H9 (cell line): ENCODE data around the gene SLC6A18. TPM values are rescaled to one million over a fixed set of nuclear protein-coding genes. Genes with fewer than 3 reads are reported as not detected.

ENCODE experiments used
- DNase-seq: peaks from one replicate; pipeline ENCODE4 v3.0.0-alpha.2; 2017
- H2AFZ ChIP-seq: one replicate; pipeline ENCODE4 v1.6.1; 2013; ENCODE audit warnings: mild to moderate bottlenecking, low read length, control low read depth, moderate library complexity
- H2AK5ac ChIP-seq: 2 replicates; pipeline ENCODE4 v1.6.1; 2013; ENCODE audit warnings: low read length, control low read depth, mixed read lengths; ENCODE audit not compliant: insufficient read length
- H2BK120ac ChIP-seq: one replicate; pipeline ENCODE4 v1.6.1; 2013; ENCODE audit warnings: low read depth, mild to moderate bottlenecking, low read length, control low read depth, inconsistent platforms; ENCODE audit not compliant: poor library complexity, severe bottlenecking
- H2BK12ac ChIP-seq: 2 replicates; pipeline ENCODE4 v1.6.1; 2013; ENCODE audit warnings: low read length, control low read depth, mixed read lengths, low read depth; ENCODE audit not compliant: insufficient read length
- H2BK15ac ChIP-seq: 2 replicates; pipeline ENCODE4 v1.6.1; 2013; ENCODE audit warnings: low read depth, low read length, control low read depth
- H2BK20ac ChIP-seq: one replicate; pipeline ENCODE4 v1.6.1; 2013; ENCODE audit warnings: low read depth, mild to moderate bottlenecking, low read length, control low read depth, inconsistent platforms; ENCODE audit not compliant: poor library complexity, severe bottlenecking
- H2BK5ac ChIP-seq: 2 replicates; pipeline ENCODE4 v1.6.1; 2013; ENCODE audit warnings: low read length, control low read depth, mixed read lengths; ENCODE audit not compliant: insufficient read length
- H3K14ac ChIP-seq: 2 replicates; pipeline ENCODE4 v1.6.1; 2013; ENCODE audit warnings: low read length, control low read depth; ENCODE audit not compliant: insufficient read depth
- H3K18ac ChIP-seq: 2 replicates; pipeline ENCODE4 v1.6.1; 2013; ENCODE audit warnings: low read depth, mild to moderate bottlenecking, mixed read lengths, low read length, control low read depth; ENCODE audit not compliant: insufficient read length
- H3K23ac ChIP-seq: 2 replicates; pipeline ENCODE4 v1.6.1; 2013; ENCODE audit warnings: low read length, control low read depth, mixed read lengths, low read depth; ENCODE audit not compliant: insufficient read length
- H3K23me2 ChIP-seq: 2 replicates; pipeline ENCODE4 v1.6.1; 2013; ENCODE audit warnings: low read depth, mild to moderate bottlenecking, mixed read lengths, low read length, control low read depth; ENCODE audit not compliant: insufficient read length, poor library complexity, severe bottlenecking
- H3K27ac ChIP-seq: 2 replicates; pipeline ENCODE4 v1.5.1; 2013; ENCODE audit warnings: low read length, control low read depth, mixed read lengths, low read depth; ENCODE audit not compliant: insufficient read length
- H3K27me3 ChIP-seq: 2 replicates; pipeline ENCODE4 v1.6.1; 2013; ENCODE audit warnings: low read length, control low read depth, inconsistent platforms; ENCODE audit not compliant: insufficient read depth
- H3K4ac ChIP-seq: 2 replicates; pipeline ENCODE4 v1.6.1; 2013; ENCODE audit warnings: low read depth, mild to moderate bottlenecking, control low read depth, inconsistent platforms, low read length, moderate library complexity
- H3K4me1 ChIP-seq: 2 replicates; pipeline ENCODE4 v1.6.1; 2013; ENCODE audit warnings: low read length, control low read depth, inconsistent platforms; ENCODE audit not compliant: insufficient read depth
- H3K4me2 ChIP-seq: 2 replicates; pipeline ENCODE4 v1.6.1; 2013; ENCODE audit warnings: low read length, control low read depth, mixed read lengths; ENCODE audit not compliant: insufficient read length, insufficient read depth
- H3K56ac ChIP-seq: 2 replicates; pipeline ENCODE4 v1.6.1; 2013; ENCODE audit warnings: low read depth, mild to moderate bottlenecking, mixed read lengths, low read length, control low read depth; ENCODE audit not compliant: insufficient read length
- H3K79me1 ChIP-seq: 2 replicates; pipeline ENCODE4 v1.6.1; 2013; ENCODE audit warnings: low read depth, mild to moderate bottlenecking, moderate library complexity, low read length, control low read depth, inconsistent platforms; ENCODE audit not compliant: insufficient read depth, poor library complexity, severe bottlenecking
- H3K79me2 ChIP-seq: 2 replicates; pipeline ENCODE4 v1.6.1; 2013; ENCODE audit warnings: low read length, control low read depth, inconsistent platforms; ENCODE audit not compliant: insufficient read depth
- H3K9ac ChIP-seq: 2 replicates; pipeline ENCODE4 v1.6.1; 2013; ENCODE audit warnings: low read length, control low read depth, mixed read lengths; ENCODE audit not compliant: insufficient read length; ENCODE audit errors: extremely low read depth
- H3K9me3 ChIP-seq: one replicate; pipeline ENCODE4 v1.6.1; 2013; ENCODE audit warnings: low read depth, low read length, inconsistent platforms; ENCODE audit not compliant: control insufficient read depth
- H3T11ph ChIP-seq: one replicate; pipeline ENCODE4 v1.6.1; 2013; ENCODE audit warnings: mild to moderate bottlenecking, low read length, control low read depth, inconsistent platforms
- H4K20me1 ChIP-seq: one replicate; pipeline ENCODE4 v1.6.1; 2013; ENCODE audit not compliant: control insufficient read depth, insufficient read length, insufficient read depth
- H4K5ac ChIP-seq: 2 replicates; pipeline ENCODE4 v1.6.1; 2013; ENCODE audit warnings: low read depth, mild to moderate bottlenecking, mixed read lengths, low read length, control low read depth; ENCODE audit not compliant: insufficient read length
- H4K8ac ChIP-seq: replicated peaks from 2 replicates; pipeline ENCODE4 v1.6.1; 2013; ENCODE audit warnings: low read length, control low read depth, mixed read lengths, low read depth; ENCODE audit not compliant: insufficient read length
- H4K91ac ChIP-seq: 2 replicates; pipeline ENCODE4 v1.6.1; 2013; ENCODE audit warnings: low read depth, mild to moderate bottlenecking, moderate library complexity, mixed read lengths, low read length, control low read depth; ENCODE audit not compliant: insufficient read length
- H3K27ac Mint-ChIP-seq, 3 experiments: 2 replicates in 2 of 3; 3 replicates in 1 of 3; pipeline ENCODE4 v1.8.0; 2020 to 2021; ENCODE audit warnings: mixed read lengths in 3 of 3, mild to moderate bottlenecking in 1 of 3, moderate library complexity in 1 of 3
- H3K27me3 Mint-ChIP-seq: 2 replicates; pipeline ENCODE4 v1.8.0; 2021; ENCODE audit warnings: low read depth, mild to moderate bottlenecking, moderate library complexity, mixed read lengths
- H3K36me3 Mint-ChIP-seq, 3 experiments: 2 replicates in 2 of 3; 3 replicates in 1 of 3; pipeline ENCODE4 v1.8.0; 2020 to 2021; ENCODE audit warnings: low read depth in 3 of 3, mixed read lengths in 3 of 3; ENCODE audit not compliant: insufficient read depth in 1 of 3
- H3K4me1 Mint-ChIP-seq, 2 experiments: 2 replicates each; pipeline ENCODE4 v1.8.0; 2020; ENCODE audit warnings: mixed read lengths in 2 of 2
- H3K4me3 Mint-ChIP-seq, 2 experiments: 2 replicates in 1 of 2; 3 replicates in 1 of 2; pipeline ENCODE4 v1.8.0; 2020 to 2021; ENCODE audit warnings: mild to moderate bottlenecking in 2 of 2, mixed read lengths in 2 of 2, moderate library complexity in 1 of 2
- H3K9me3 Mint-ChIP-seq, 2 experiments: 2 replicates in 1 of 2; 3 replicates in 1 of 2; pipeline ENCODE4 v1.8.0; 2020; ENCODE audit warnings: mild to moderate bottlenecking in 2 of 2, mixed read lengths in 2 of 2, moderate library complexity in 1 of 2
- WGBS: extraction: QIAGEN DNeasy Blood & Tissue Kit; methylation state at CpG from one replicate; pipeline ENCODE4 v1.1.7; 2013; ENCODE audit warnings: missing lambda C conversion rate, low lambda C conversion rate, mixed read lengths; ENCODE audit not compliant: insufficient read length; ENCODE audit errors: extremely low coverage; 5-methylcytosine and 5-hydroxymethylcytosine counted together
- total RNA-seq: library from RNA; stranded (reverse); gene quantifications from 2 replicates; pipeline ENCODE4 v1.2.1, GENCODE V29; 2021
- TF ChIP-seq, protein P1 (sequence below): fragments of 200-600 bp; sonication (generic); conservative IDR thresholded peaks from 3 replicates; pipeline ENCODE4 v1.8.0; 2021; ENCODE audit warnings: antibody characterized with exemption, mild to moderate bottlenecking

The SLC6A18 gene
- total RNA-seq, 1 experiment from 2014 or later: not detected

GRCh38 chr5:1190278-1190677 lies 34.9 kb upstream of the SLC6A18 start:
- DNase-seq: no peak

More at GRCh38 chr5:1190278-1190677, 34.9 kb upstream of the SLC6A18 start:
- Histone ChIP-seq H3K79me2 (no peaks in the 10 kb centered on the region), H3K27me3 (no peaks in the 10 kb centered on the region), H4K91ac (no peak overlapping the region), H3T11ph (no peak overlapping the region), H2BK120ac (no peak overlapping the region), H3K4me1 (no peaks in the 10 kb centered on the region), H3K9me3 (no peaks in the 10 kb centered on the region), H3K14ac (no peak overlapping the region), H2AFZ (no peak overlapping the region), H3K56ac (no peak overlapping the region), H2AK5ac (no peak overlapping the region), H3K23me2 (no peaks in the 10 kb centered on the region), H2BK20ac (no peak overlapping the region), H2BK12ac (no peak overlapping the region), H4K20me1 (no peaks in the 10 kb centered on the region), H2BK15ac (no peak overlapping the region), H3K18ac (no peak overlapping the region), H2BK5ac (no peak overlapping the region), H3K9ac (no peak overlapping the region), H4K5ac (no peak overlapping the region), H3K4ac (no peak overlapping the region), H4K8ac (no peak overlapping the region), H3K23ac (no peak overlapping the region), H3K27ac (no peak overlapping the region), H3K79me1 (no peaks in the 10 kb centered on the region), H3K4me2 (no peak overlapping the region)
- peaks cover 3 to 8% of the 10 kb centered on the region in 2 experiments; a peak in 2 of 4 replicates for H3K4me1 Mint-ChIP-seq
- WGBS: no CpG with 5 or more reads among the region's 12 CpGs
- no peaks in the 10 kb centered on the region for H3K36me3 Mint-ChIP-seq
- H3K9me3 Mint-ChIP-seq: no peaks in the 10 kb centered on the region
- H3K27ac Mint-ChIP-seq: no peak overlapping the region
- TF ChIP-seq, protein P1, sequence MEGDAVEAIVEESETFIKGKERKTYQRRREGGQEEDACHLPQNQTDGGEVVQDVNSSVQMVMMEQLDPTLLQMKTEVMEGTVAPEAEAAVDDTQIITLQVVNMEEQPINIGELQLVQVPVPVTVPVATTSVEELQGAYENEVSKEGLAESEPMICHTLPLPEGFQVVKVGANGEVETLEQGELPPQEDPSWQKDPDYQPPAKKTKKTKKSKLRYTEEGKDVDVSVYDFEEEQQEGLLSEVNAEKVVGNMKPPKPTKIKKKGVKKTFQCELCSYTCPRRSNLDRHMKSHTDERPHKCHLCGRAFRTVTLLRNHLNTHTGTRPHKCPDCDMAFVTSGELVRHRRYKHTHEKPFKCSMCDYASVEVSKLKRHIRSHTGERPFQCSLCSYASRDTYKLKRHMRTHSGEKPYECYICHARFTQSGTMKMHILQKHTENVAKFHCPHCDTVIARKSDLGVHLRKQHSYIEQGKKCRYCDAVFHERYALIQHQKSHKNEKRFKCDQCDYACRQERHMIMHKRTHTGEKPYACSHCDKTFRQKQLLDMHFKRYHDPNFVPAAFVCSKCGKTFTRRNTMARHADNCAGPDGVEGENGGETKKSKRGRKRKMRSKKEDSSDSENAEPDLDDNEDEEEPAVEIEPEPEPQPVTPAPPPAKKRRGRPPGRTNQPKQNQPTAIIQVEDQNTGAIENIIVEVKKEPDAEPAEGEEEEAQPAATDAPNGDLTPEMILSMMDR: no peak
- peaks cover 20% of the 10 kb centered on the region for H3K27me3 Mint-ChIP-seq
- H3K4me3 Mint-ChIP-seq: no peak overlapping the region
